RWPE1 (cell line): ENCODE results near the gene LYPD8.

Source experiments
- CTCF ChIA-PET: fragments of 350-600 bp; sonication (Branson Sonifier 250); formaldehyde crosslinking; extraction: SDS; loops from one replicate; lab custom pipeline; 2021; lab: Yijun Ruan, JAX
- POLR2A ChIA-PET: fragments of 400-600 bp; formaldehyde crosslinking; extraction: SDS; loops from one replicate; lab custom pipeline; 2020; ENCODE audit warnings: antibody characterized with exemption; ENCODE audit not compliant: low non-redundant PET; lab: Yijun Ruan, JAX
- DNase-seq: peaks from one replicate; pipeline ENCODE4 v3.0.0; 2012; ENCODE audit warnings: low spot score
- H3K27ac ChIP-seq: fragments of 450-650 bp; 2 replicates; pipeline ENCODE4 v1.5.1; 2017
- CTCF ChIP-seq: fragments of 450-650 bp; conservative IDR thresholded peaks from 2 replicates; pipeline ENCODE4 v1.5.1; 2017; ENCODE audit warnings: low read depth, mild to moderate bottlenecking

The LYPD8 gene

DNA sequence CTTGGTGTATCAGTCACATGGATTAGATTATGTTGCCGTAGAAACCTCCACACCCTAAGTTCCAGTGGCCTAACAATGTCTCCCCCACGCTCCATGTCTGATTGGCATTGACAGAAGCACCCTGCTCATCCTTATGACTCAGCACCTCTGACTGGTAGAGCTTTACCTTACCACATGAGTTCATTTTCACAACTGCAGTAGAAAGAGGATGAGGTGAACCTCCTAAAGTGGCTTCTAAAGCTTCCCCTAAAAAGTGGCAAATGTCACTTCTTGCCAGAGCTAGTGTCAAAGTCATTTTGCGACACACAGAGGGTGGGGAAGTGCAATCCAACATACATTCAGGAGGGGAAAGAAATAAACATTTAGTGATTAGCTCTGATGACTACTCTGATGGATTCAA lies 30.6 kb upstream of the LYPD8 start:
- DNase-seq: peak; percentile 10
- no peak for TF ChIP-seq CTCF
- ChIA-PET CTCF (no interaction called here), POLR2A (no interaction called here)
- H3K27ac ChIP-seq: no peak overlapping the region

GRCh38 chr1:248783367-248783766 lies 27.8 kb upstream of the LYPD8 start:
- POLR2A ChIA-PET: no interaction called here
- DNase-seq: no peak
- no peak overlapping the region for H3K27ac ChIP-seq
- CTCF ChIA-PET: no interaction called here
- TF ChIP-seq CTCF: no peak

- TF ChIP-seq CTCF: no peak
- POLR2A ChIA-PET: no interaction called here
- CTCF ChIA-PET: no interaction called here
- H3K27ac ChIP-seq: no peak overlapping the region
- no peak for DNase-seq
These were observed 27.0 kb upstream of the LYPD8 start for GRCh38 chr1:248782416-248783141.

DNA sequence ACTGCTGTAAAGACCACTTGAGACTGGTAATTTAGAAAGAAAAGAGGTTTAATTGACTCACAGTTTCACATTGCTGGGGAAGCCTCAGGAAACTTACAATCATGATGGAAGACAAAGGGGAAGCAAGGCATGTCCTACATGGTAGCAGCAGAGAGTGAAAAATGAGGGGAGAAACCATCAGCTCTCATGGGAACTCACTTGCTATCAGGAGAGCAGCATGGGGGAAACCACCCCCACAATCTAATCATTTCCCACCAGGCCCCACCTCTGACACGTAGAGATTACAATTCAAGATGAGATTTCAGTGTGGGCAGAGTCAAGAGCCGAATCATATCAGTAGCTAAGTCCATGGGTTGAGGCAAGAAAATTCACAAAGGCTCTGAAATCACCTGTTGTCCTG lies 23.8 kb upstream of the LYPD8 start:
- no peak for DNase-seq
- H3K27ac ChIP-seq: no peak overlapping the region
- ChIA-PET POLR2A (no interaction called here), CTCF (no interaction called here)
- TF ChIP-seq CTCF: no peak

GRCh38 chr1:248778906-248779305 lies 23.3 kb upstream of the LYPD8 start:
- no peak overlapping the region for H3K27ac ChIP-seq
- ChIA-PET POLR2A (no interaction called here), CTCF (no interaction called here)
- DNase-seq: no peak
- TF ChIP-seq CTCF: no peak

- ChIA-PET POLR2A (no interaction called here), CTCF (no interaction called here)
- no peak for TF ChIP-seq CTCF
These were observed 21.4 kb upstream of the LYPD8 start for GRCh38 chr1:248776991-248777390.

DNA sequence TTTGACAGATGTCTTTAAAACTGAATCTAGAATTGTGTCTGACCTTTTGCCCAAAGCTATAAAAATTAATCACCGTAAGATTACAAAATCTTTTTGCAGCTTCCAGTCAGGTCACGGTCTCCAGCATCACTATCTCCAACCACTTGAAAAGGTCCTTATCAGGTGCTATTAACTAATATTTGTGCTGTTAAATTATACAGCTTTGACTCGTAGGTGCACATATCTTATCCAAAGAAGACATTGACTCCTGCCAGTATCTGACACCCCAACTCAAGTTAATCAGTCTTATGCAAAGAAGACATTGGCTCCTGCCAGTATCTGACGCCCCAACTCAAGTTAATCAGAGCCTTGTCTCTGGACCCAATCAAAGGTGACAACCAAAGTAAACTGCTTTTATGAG lies 19.9 kb upstream of the LYPD8 start:
- no peak overlapping the region for H3K27ac ChIP-seq
- DNase-seq: no peak
- POLR2A ChIA-PET: no interaction called here
- CTCF ChIA-PET: no interaction called here
- no peak for TF ChIP-seq CTCF

More at GRCh38 chr1:248776991-248777390, 21.4 kb upstream of the LYPD8 start:
- no peak for DNase-seq
- H3K27ac ChIP-seq: no peak overlapping the region
